Measurements from ENCODE around the gene AP4B1. TPM values are rescaled to one million over a fixed set of nuclear protein-coding genes. Genes with fewer than 3 reads are reported as not detected.
"Not testable (repeated sequence)": the region's sequence is repeated elsewhere in the genome, so short reads cannot be mapped to it uniquely, and the experiment has no call there.

Gene AP4B1
- polyA plus RNA-seq (2013, experiment 1 of 2), result 8.7 TPM
- 9.1 TPM for polyA plus RNA-seq (2013, experiment 2 of 2)

GRCh38 chr1:113904674-113905434, at the start of gene AP4B1, which contains the start of gene DCLRE1B:
Gene AP4B1, minus strand, starts transcription at chr1:113904799. Its CDS starts 82 bp downstream, at chr1:113904717.
Gene DCLRE1B, plus strand, starts transcription at chr1:113905326. Its CDS starts 261 bp downstream, at chr1:113905587.
- H3K4me1 ChIP-seq (ENCODE audit: insufficient read depth, low read length), result peaks cover 5% of the 10 kb centered on the region; the same call in 1 of the 2 replicates
- no peaks in the 10 kb centered on the region for H3K9me3 ChIP-seq (ENCODE audit: insufficient read depth, low read depth, low read length)
- H3K27ac ChIP-seq (ENCODE audit: low read depth, low read length), result peak within 1 kb of the TSS; percentile 84
- H3K4me3 ChIP-seq (ENCODE audit: low read length), result peak within 1 kb of the TSS; percentile 98
- under 1% methylated on average over 67 of the region's 67 CpGs for WGBS
- peaks cover 38% of the 10 kb centered on the region for H3K36me3 ChIP-seq (ENCODE audit: insufficient read depth, low read length)
- no peaks in the 10 kb centered on the region for H3K27me3 ChIP-seq (ENCODE audit: insufficient read depth, low read length)
- peak within 1 kb of the TSS; percentile 89 for H3K9ac ChIP-seq (ENCODE audit: low read depth, low read length)

- 84% methylated on average over 2 of the region's 2 CpGs for WGBS
- Histone ChIP-seq H3K9ac (ENCODE audit: low read depth, low read length) (no peak overlapping the region), H3K9me3 (ENCODE audit: insufficient read depth, low read depth, low read length) (no peaks in the 10 kb centered on the region), H3K4me1 (ENCODE audit: insufficient read depth, low read length) (peaks cover 15% of the 10 kb centered on the region), H3K27ac (ENCODE audit: low read depth, low read length) (no peak overlapping the region), H3K36me3 (ENCODE audit: insufficient read depth, low read length) (peaks cover 28% of the 10 kb centered on the region), H3K27me3 (ENCODE audit: insufficient read depth, low read length) (no peaks in the 10 kb centered on the region), H3K4me3 (ENCODE audit: low read length) (no peak overlapping the region)
Measured at GRCh38 chr1:113951719-113952118, 47.1 kb upstream of the AP4B1 start.

- H3K4me1 ChIP-seq (ENCODE audit: insufficient read depth, low read length), result peaks cover 23% of the 10 kb centered on the region
- no peak overlapping the region for H3K4me3 ChIP-seq (ENCODE audit: low read length)
- no peaks in the 10 kb centered on the region for H3K9me3 ChIP-seq (ENCODE audit: insufficient read depth, low read depth, low read length)
- no peak overlapping the region for H3K27ac ChIP-seq (ENCODE audit: low read depth, low read length)
- no peak overlapping the region for H3K9ac ChIP-seq (ENCODE audit: low read depth, low read length)
- no CpG with 5 or more reads among the region's 1 CpG for WGBS
- H3K27me3 ChIP-seq (ENCODE audit: insufficient read depth, low read length), result no peaks in the 10 kb centered on the region
- H3K36me3 ChIP-seq (ENCODE audit: insufficient read depth, low read length), result peaks cover 23% of the 10 kb centered on the region
Measured at GRCh38 chr1:113950908-113951307, 46.3 kb upstream of the AP4B1 start.

- Histone ChIP-seq H3K27ac (ENCODE audit: low read depth, low read length) (no peak overlapping the region), H3K9me3 (ENCODE audit: insufficient read depth, low read depth, low read length) (no peaks in the 10 kb centered on the region), H3K27me3 (ENCODE audit: insufficient read depth, low read length) (no peaks in the 10 kb centered on the region), H3K4me1 (ENCODE audit: insufficient read depth, low read length) (peaks cover 23% of the 10 kb centered on the region), H3K9ac (ENCODE audit: low read depth, low read length) (no peak overlapping the region), H3K36me3 (ENCODE audit: insufficient read depth, low read length) (0 out of 2 replicates have a peak, but pooled peaks cover 5% of the 10 kb centered on the region), H3K4me3 (ENCODE audit: low read length) (no peak overlapping the region)
- WGBS, result 93% methylated on average over 5 of the region's 5 CpGs
Measured at GRCh38 chr1:113949007-113949406, 44.4 kb upstream of the AP4B1 start.

GRCh38 chr1:113948151-113948550, 43.6 kb upstream of the AP4B1 start:
- WGBS, result 94% methylated on average over 4 of the region's 4 CpGs
- H3K27ac ChIP-seq (ENCODE audit: low read depth, low read length); H3K9me3 ChIP-seq (ENCODE audit: insufficient read depth, low read depth, low read length); H3K4me3 ChIP-seq (ENCODE audit: low read length); H3K9ac ChIP-seq (ENCODE audit: low read depth, low read length); H3K36me3 ChIP-seq (ENCODE audit: insufficient read depth, low read length); H3K27me3 ChIP-seq (ENCODE audit: insufficient read depth, low read length): not testable (repeated sequence)
- H3K4me1 ChIP-seq (ENCODE audit: insufficient read depth, low read length), result peaks cover 23% of the 10 kb centered on the region

GRCh38 chr1:113947388-113948107, 42.9 kb upstream of the AP4B1 start:
- no peaks in the 10 kb centered on the region for H3K27me3 ChIP-seq (ENCODE audit: insufficient read depth, low read length)
- peaks cover 23% of the 10 kb centered on the region for H3K4me1 ChIP-seq (ENCODE audit: insufficient read depth, low read length)
- no peak overlapping the region for H3K27ac ChIP-seq (ENCODE audit: low read depth, low read length)
- H3K4me3 ChIP-seq (ENCODE audit: low read length), result no peak overlapping the region
- H3K36me3 ChIP-seq (ENCODE audit: insufficient read depth, low read length), result peaks cover 14% of the 10 kb centered on the region
- H3K9me3 ChIP-seq (ENCODE audit: insufficient read depth, low read depth, low read length), result no peaks in the 10 kb centered on the region
- peak overlapping the region; percentile 19; the same call in 1 of the 2 replicates for H3K9ac ChIP-seq (ENCODE audit: low read depth, low read length)
- WGBS, result 78% methylated on average over 1 of the region's 3 CpGs

GRCh38 chr1:113946678-113947387, 42.2 kb upstream of the AP4B1 start:
- H3K4me1 ChIP-seq (ENCODE audit: insufficient read depth, low read length), result peaks cover 23% of the 10 kb centered on the region
- H3K9ac ChIP-seq (ENCODE audit: low read depth, low read length), result peak overlapping the region; percentile 19; the same call in 1 of the 2 replicates
- WGBS, result 68% methylated on average over 3 of the region's 3 CpGs
- no peak overlapping the region for H3K4me3 ChIP-seq (ENCODE audit: low read length)
- no peak overlapping the region for H3K27ac ChIP-seq (ENCODE audit: low read depth, low read length)
- H3K36me3 ChIP-seq (ENCODE audit: insufficient read depth, low read length), result peaks cover 18% of the 10 kb centered on the region
- no peaks in the 10 kb centered on the region for H3K27me3 ChIP-seq (ENCODE audit: insufficient read depth, low read length)
- no peaks in the 10 kb centered on the region for H3K9me3 ChIP-seq (ENCODE audit: insufficient read depth, low read depth, low read length)

GRCh38 chr1:113946112-113946511, 41.5 kb upstream of the AP4B1 start:
- Histone ChIP-seq H3K27me3 (ENCODE audit: insufficient read depth, low read length) (no peaks in the 10 kb centered on the region), H3K36me3 (ENCODE audit: insufficient read depth, low read length) (peaks cover 22% of the 10 kb centered on the region), H3K9me3 (ENCODE audit: insufficient read depth, low read depth, low read length) (no peaks in the 10 kb centered on the region), H3K4me3 (ENCODE audit: low read length) (no peak overlapping the region), H3K4me1 (ENCODE audit: insufficient read depth, low read length) (peaks cover 23% of the 10 kb centered on the region), H3K9ac (ENCODE audit: low read depth, low read length) (no peak overlapping the region), H3K27ac (ENCODE audit: low read depth, low read length) (no peak overlapping the region)
- WGBS, result 70% methylated on average over 1 of the region's 1 CpG

GRCh38 chr1:113945329-113945728, 40.7 kb upstream of the AP4B1 start:
- no peaks in the 10 kb centered on the region for H3K27me3 ChIP-seq (ENCODE audit: insufficient read depth, low read length)
- H3K27ac ChIP-seq (ENCODE audit: low read depth, low read length), result no peak overlapping the region
- H3K4me3 ChIP-seq (ENCODE audit: low read length), result no peak overlapping the region
- no peak overlapping the region for H3K9ac ChIP-seq (ENCODE audit: low read depth, low read length)
- no peaks in the 10 kb centered on the region for H3K9me3 ChIP-seq (ENCODE audit: insufficient read depth, low read depth, low read length)
- H3K36me3 ChIP-seq (ENCODE audit: insufficient read depth, low read length), result peaks cover 30% of the 10 kb centered on the region
- WGBS, result no CpG with 5 or more reads among the region's 1 CpG
- peaks cover 23% of the 10 kb centered on the region for H3K4me1 ChIP-seq (ENCODE audit: insufficient read depth, low read length)

GRCh38 chr1:113943028-113943811, 38.6 kb upstream of the AP4B1 start:
- no peak overlapping the region for H3K4me3 ChIP-seq (ENCODE audit: low read length)
- no peak overlapping the region for H3K27ac ChIP-seq (ENCODE audit: low read depth, low read length)
- H3K27me3 ChIP-seq (ENCODE audit: insufficient read depth, low read length), result no peaks in the 10 kb centered on the region
- H3K36me3 ChIP-seq (ENCODE audit: insufficient read depth, low read length), result peaks cover 34% of the 10 kb centered on the region
- no peak overlapping the region for H3K9ac ChIP-seq (ENCODE audit: low read depth, low read length)
- H3K9me3 ChIP-seq (ENCODE audit: insufficient read depth, low read depth, low read length), result no peaks in the 10 kb centered on the region
- peaks cover 22% of the 10 kb centered on the region for H3K4me1 ChIP-seq (ENCODE audit: insufficient read depth, low read length)

All from HUES64 (cell line).